ENCODE data around the gene PPFIA1. TPM values are rescaled to one million over a fixed set of nuclear protein-coding genes. Genes with fewer than 3 reads are reported as not detected.
A peak's percentile ranks its signal among the peaks of the same experiment; 100 is the strongest.

The PPFIA1 gene
- total and polyA plus RNA-seq, 2 of the 13 experiments (the other 11 are each of a cell fraction or from before 2014, with no cell fraction given), result 29.9 to 45.2 TPM

DNA sequence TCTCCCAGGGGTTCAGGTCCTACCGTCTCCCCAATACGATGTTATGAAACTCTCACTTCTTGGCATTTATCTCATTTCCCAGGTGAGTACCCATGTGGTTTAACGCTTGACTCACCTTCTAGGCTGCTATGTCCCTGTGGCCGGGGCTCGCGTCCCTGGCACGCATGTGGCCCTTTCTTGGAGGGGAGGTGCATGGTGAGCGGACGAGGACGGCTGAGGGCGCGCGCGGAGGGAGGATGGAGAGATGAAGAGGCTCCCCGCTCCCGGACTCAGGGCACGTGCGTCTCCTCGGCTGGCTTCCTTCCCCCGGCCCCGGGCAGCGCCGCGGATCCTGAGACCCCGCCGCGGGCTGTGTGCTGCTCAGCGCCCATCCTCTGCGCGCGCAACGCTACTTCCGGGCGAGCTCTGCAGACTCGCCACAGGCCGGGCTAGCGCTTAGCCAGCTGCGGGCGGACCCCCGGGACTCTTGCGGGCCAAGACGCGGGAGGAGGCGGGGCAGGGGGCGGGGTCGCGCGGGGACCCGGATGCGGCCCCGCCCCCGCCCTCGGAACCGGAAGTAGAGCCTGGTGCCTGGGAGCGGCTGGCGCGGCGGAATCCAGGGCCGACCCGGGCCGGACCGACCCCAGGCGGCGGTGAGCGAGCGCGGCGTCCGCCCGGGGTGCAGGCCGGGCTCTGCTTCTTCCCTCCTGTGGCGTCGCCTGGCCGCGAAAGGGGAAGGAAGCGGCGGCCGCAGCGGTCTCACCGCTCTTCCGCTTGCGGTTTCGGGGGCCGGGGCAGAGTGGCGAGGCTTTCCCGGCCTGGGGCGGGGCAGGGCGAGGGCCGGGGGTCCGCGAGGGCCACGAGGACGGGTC lies 127.7 kb downstream of the PPFIA1 start, which contains the start of gene CTTN (continued):
- TF ChIP-seq ZBTB40 (IDR thresholded peaks at IDR 0.05) (no peak), ZBTB40 (CRISPR knock-in tag; IDR thresholded peaks at IDR 0.05) (peak; percentile 62; the same call in 1 of the 2 replicates), ZNF275 (CRISPR knock-in tag; IDR thresholded peaks at IDR 0.05; ENCODE audit: borderline replicate concordance) (peak; percentile 92), KLF11 (CRISPR knock-in tag; IDR thresholded peaks at IDR 0.05) (no peak), ZNF317 (CRISPR knock-in tag; IDR thresholded peaks at IDR 0.05) (peak; percentile 93), AFF4 (CRISPR knock-in tag; IDR thresholded peaks at IDR 0.05) (no peak), FOSL1 (CRISPR knock-in tag; IDR thresholded peaks at IDR 0.05; ENCODE audit: borderline replicate concordance) (0 out of 2 replicates have a peak, but pooled peaks have one; percentile 22), SNAPC4 (CRISPR knock-in tag; IDR thresholded peaks at IDR 0.05) (no peak)

Measured in HepG2 (cell line).